Transverse colon (tissue), 4 donors: ENCODE data around the gene DHRS7C. TPM values are rescaled to one million over a fixed set of nuclear protein-coding genes. Genes with fewer than 3 reads are reported as not detected.

Experiments
- DNase-seq: peaks from one replicate; pipeline ENCODE4 v3.0.0-alpha.2; 2019
- H3K27ac ChIP-seq, 4 donors: fragments of 200-600 bp; sonication (generic); 2 replicates each; pipeline ENCODE4 v1.5.1; 2016 to 2018; ENCODE audit warnings: inconsistent platforms in 4 of 4
- H3K27me3 ChIP-seq: fragments of 200-600 bp; sonication (generic); 2 replicates; pipeline ENCODE4 v1.5.1; 2017; ENCODE audit warnings: inconsistent platforms
- H3K36me3 ChIP-seq, 4 donors: fragments of 200-600 bp; sonication (generic); 2 replicates each; pipeline ENCODE4 v1.5.1; 2017 to 2019; ENCODE audit warnings: inconsistent platforms in 4 of 4
- H3K4me1 ChIP-seq, 4 donors: fragments of 200-600 bp; sonication (generic); 2 replicates each; pipeline ENCODE4 v1.5.1; 2017 to 2020; ENCODE audit warnings: inconsistent platforms in 4 of 4
- H3K4me3 ChIP-seq, 4 donors: fragments of 200-600 bp; sonication (generic); 1 replicate in 1 of 4; 2 replicates in 3 of 4; pipeline versions ENCODE4 v1.5.1 to v1.6.1; 2017 to 2019; ENCODE audit warnings: inconsistent platforms in 4 of 4
- H3K9me3 ChIP-seq, 2 donors: fragments of 200-600 bp; sonication (generic); 2 replicates each; pipeline ENCODE4 v1.5.1; 2017 to 2019; ENCODE audit warnings: inconsistent platforms in 2 of 2
- EP300 ChIP-seq: sonication (generic); formaldehyde crosslinking; IDR thresholded peaks from one replicate; pipeline ENCODE4 v1.6.1; 2017; ENCODE audit warnings: antibody characterized with exemption, low read depth
- POLR2A ChIP-seq: fragments of 450-650 bp; IDR thresholded peaks from one replicate; pipeline ENCODE4 v1.6.1; 2016; ENCODE audit warnings: antibody characterized with exemption, mild to moderate bottlenecking, moderate library complexity
- POLR2AphosphoS5 ChIP-seq, 3 donors: sonication (generic); formaldehyde crosslinking; IDR thresholded peaks; one replicate each; pipeline ENCODE4 v1.6.1; 2016; ENCODE audit warnings: antibody characterized with exemption in 3 of 3
- WGBS, 2 donors: methylation state at CpG; one replicate each; pipeline ENCODE4 v1.1.5; 2018; ENCODE audit warnings: low coverage in 1 of 2; 5-methylcytosine and 5-hydroxymethylcytosine counted together
- in situ Hi-C, 4 donors: fragments of 200-750 bp; cut with MboI; loops; one replicate each; pipeline versions ENCODE4 v1.15.0 to v1.15.1; 2017; ENCODE audit warnings: low sequenced_read_pairs in 3 of 4, low pct_ligation_motif_present in 1 of 4, low pct_unique_long_range_greater_than_20kb in 1 of 4
- intact Hi-C: fragments of 100-400 bp; cut with DNase I; formaldehyde crosslinking; loops from one replicate; pipeline ENCODE4 v1.15.1; 2023; ENCODE audit warnings: low total_unique reads
- total RNA-seq, 4 donors: library from RNA; depleted of rRNA; stranded (reverse); fragments of >200 nt; gene quantifications; one replicate each; pipeline ENCODE4 v1.1.0, GENCODE V29; 2016
- TF ChIP-seq, protein P1 (sequence below), 5 experiments: fragments of 200-600 bp in 3 of 5; fragments of 450-650 bp in 2 of 5; sonication (generic) in 3 of 5; IDR thresholded peaks; 1 replicate in 2 of 5; 2 replicates in 3 of 5; pipeline ENCODE4 v1.5.1; 2016 to 2017; ENCODE audit warnings: antibody characterized with exemption in 5 of 5, inconsistent platforms in 3 of 5, mild to moderate bottlenecking in 2 of 5, moderate library complexity in 1 of 5

Gene DHRS7C
- total RNA-seq, 4 donors from 2014 or later = not detected

GRCh38 chr17:9830711-9831110 lies 39.3 kb upstream of the DHRS7C start:
- no peak overlapping the region for H3K4me3 ChIP-seq
- intact Hi-C loops (no loop called here), in situ Hi-C loops (no loop called here)
- H3K27me3 ChIP-seq = no peaks in the 10 kb centered on the region
- peak overlapping the region; percentile 39 to 71 (median 51) for H3K27ac ChIP-seq
- no peaks in the 10 kb centered on the region for H3K9me3 ChIP-seq
- DNase-seq = no peak
- H3K36me3 ChIP-seq = no peaks in the 10 kb centered on the region
- peaks cover 0 to 6% (median 3%) of the 10 kb centered on the region in 4 donors for H3K4me1 ChIP-seq
- no peak for TF ChIP-seq EP300
- TF ChIP-seq POLR2AphosphoS5 (IDR thresholded peaks at IDR 0.05) = no peak
- TF ChIP-seq, protein P1, sequence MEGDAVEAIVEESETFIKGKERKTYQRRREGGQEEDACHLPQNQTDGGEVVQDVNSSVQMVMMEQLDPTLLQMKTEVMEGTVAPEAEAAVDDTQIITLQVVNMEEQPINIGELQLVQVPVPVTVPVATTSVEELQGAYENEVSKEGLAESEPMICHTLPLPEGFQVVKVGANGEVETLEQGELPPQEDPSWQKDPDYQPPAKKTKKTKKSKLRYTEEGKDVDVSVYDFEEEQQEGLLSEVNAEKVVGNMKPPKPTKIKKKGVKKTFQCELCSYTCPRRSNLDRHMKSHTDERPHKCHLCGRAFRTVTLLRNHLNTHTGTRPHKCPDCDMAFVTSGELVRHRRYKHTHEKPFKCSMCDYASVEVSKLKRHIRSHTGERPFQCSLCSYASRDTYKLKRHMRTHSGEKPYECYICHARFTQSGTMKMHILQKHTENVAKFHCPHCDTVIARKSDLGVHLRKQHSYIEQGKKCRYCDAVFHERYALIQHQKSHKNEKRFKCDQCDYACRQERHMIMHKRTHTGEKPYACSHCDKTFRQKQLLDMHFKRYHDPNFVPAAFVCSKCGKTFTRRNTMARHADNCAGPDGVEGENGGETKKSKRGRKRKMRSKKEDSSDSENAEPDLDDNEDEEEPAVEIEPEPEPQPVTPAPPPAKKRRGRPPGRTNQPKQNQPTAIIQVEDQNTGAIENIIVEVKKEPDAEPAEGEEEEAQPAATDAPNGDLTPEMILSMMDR (IDR thresholded peaks at IDR 0.05) = no peak
- TF ChIP-seq POLR2A = no peak
- 72 to 92% methylated on average over 2 of the region's 2 CpGs for WGBS, 2 donors

DNA sequence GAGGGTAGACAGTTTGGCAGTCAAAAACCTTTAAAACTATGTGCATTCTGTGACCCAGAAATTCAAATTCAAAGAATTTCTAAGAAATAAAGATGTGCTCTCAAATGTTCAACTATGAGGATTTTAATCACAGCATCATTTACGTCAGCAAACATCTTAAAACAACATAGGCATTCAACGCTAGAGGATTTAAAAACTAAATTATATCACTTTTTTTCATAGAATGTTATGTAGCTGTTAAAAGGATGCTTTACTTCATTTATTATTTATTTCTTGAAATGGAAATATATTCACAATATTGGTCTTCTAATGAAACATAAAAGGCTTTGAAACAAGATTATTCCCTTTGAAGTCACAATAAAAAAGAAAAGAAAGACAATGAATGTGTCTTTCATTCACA lies 38.0 kb upstream of the DHRS7C start:
- TF ChIP-seq, protein P1 (IDR thresholded peaks at IDR 0.05) = no peak
- no peak for TF ChIP-seq EP300
- TF ChIP-seq POLR2A = no peak
- TF ChIP-seq POLR2AphosphoS5 (IDR thresholded peaks at IDR 0.05) = no peak
- no peak for DNase-seq
- Histone ChIP-seq H3K4me3 (no peak overlapping the region), H3K9me3 (no peaks in the 10 kb centered on the region), H3K4me1 (peaks cover 0 to 6% (median 3%) of the 10 kb centered on the region in 4 donors), H3K27me3 (no peaks in the 10 kb centered on the region), H3K36me3 (no peaks in the 10 kb centered on the region), H3K27ac (peak overlapping the region; percentile 8 to 71 (median 51))
- intact Hi-C loops (no loop called here), in situ Hi-C loops (no loop called here)
- WGBS, 2 donors = 65 to 66% methylated on average over 2 of the region's 2 CpGs

DNA sequence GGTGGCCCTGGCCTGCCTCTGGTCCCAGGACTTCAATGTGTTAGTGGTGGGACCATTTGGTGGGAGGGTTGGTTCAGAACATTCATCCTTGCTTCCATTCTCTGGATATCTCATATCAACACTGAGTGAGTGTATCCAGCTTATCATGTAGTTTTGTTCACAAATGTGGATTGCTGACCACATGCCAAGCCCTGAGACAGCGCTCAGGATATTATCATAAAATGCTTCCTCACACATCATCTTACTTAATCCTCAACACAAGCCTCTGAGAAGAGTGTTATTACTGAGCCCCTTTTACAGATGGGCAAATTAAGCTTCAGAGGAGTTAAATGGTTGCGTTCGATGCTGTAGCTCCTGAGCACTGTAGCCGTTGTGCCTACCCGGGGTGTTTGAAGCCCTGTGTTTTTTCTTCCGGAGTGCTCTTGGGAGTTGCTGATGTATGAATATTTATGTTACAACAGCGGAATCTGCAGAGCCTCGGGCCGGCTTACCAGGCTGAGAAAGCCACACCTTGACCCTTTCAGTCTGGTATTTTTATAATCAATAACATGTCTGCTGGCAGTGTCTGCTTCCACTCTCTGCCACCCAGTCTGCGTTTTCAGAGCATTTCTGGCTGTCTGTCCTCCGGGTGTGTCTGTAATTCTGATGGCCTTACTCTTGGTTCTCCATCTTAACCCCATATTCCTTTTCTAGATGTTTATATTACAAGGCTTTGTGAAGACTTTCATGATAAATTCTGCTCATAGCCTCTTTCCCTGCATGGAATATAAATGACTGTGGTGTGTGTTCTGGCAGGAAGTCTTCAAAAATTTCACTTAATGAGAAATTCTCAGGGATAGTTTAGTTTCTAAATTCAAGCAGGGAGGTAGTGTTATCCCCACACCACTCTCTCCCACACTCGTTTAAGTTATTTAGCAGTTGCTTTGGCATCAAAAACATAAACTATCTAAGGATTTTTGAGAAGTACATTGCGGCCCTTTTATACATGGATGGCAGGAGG lies 37.2 kb upstream of the DHRS7C start:
- WGBS, 2 donors = 52 to 82% methylated on average over 8 to 13 of the region's 13 CpGs
- no peaks in the 10 kb centered on the region for H3K27me3 ChIP-seq
- no peaks in the 10 kb centered on the region for H3K36me3 ChIP-seq
- peak overlapping the region; percentile 25 to 71 (median 51) for H3K27ac ChIP-seq
- no peak overlapping the region for H3K4me3 ChIP-seq
- in situ Hi-C loops = no loop called here
- intact Hi-C loops = no loop called here
- H3K9me3 ChIP-seq = no peaks in the 10 kb centered on the region
- TF ChIP-seq POLR2A (no peak), POLR2AphosphoS5 (IDR thresholded peaks at IDR 0.05) (no peak), EP300 (no peak)
- TF ChIP-seq, protein P1 (IDR thresholded peaks at IDR 0.05) = no peak
- no peak for DNase-seq
- peaks cover 0 to 6% (median 3%) of the 10 kb centered on the region in 4 donors for H3K4me1 ChIP-seq

GRCh38 chr17:9825641-9826150 lies 34.3 kb upstream of the DHRS7C start, which contains the start of gene GLP2R:
TSS of gene GLP2R (plus strand) at chr17:9825924. CDS start at chr17:9826064, 140 bp downstream.
- 55% methylated on average over 21 of the region's 21 CpGs; no CpG with 5 or more reads in 1 of the 2 donors for WGBS, 2 donors
- H3K27ac ChIP-seq = peak within 1 kb of the TSS; percentile 8 to 61 (median 39)
- no peaks in the 10 kb centered on the region for H3K36me3 ChIP-seq
- in situ Hi-C loops (no loop called here), intact Hi-C loops (no loop called here)
- no peak for TF ChIP-seq POLR2AphosphoS5 (IDR thresholded peaks at IDR 0.05)
- TF ChIP-seq POLR2A = no peak
- TF ChIP-seq, protein P1 (IDR thresholded peaks at IDR 0.05) = no peak
- no peak for TF ChIP-seq EP300
- H3K4me1 ChIP-seq = peaks cover 0 to 6% (median 2%) of the 10 kb centered on the region in 4 donors
- peak within 1 kb of the TSS in 2 of 4 donors; percentile 14 to 28 for H3K4me3 ChIP-seq
- no peaks in the 10 kb centered on the region for H3K27me3 ChIP-seq
- H3K9me3 ChIP-seq = no peaks in the 10 kb centered on the region
- peak; percentile 12 for DNase-seq
